Measurements from ENCODE around the gene YDJC. TPM values are rescaled to one million over a fixed set of nuclear protein-coding genes. Genes with fewer than 3 reads are reported as not detected.

Gene YDJC
- total and polyA plus RNA-seq, 2 of the 13 experiments (the other 11 are each of a cell fraction or from before 2014, with no cell fraction given): 15.3 to 32.0 TPM

DNA sequence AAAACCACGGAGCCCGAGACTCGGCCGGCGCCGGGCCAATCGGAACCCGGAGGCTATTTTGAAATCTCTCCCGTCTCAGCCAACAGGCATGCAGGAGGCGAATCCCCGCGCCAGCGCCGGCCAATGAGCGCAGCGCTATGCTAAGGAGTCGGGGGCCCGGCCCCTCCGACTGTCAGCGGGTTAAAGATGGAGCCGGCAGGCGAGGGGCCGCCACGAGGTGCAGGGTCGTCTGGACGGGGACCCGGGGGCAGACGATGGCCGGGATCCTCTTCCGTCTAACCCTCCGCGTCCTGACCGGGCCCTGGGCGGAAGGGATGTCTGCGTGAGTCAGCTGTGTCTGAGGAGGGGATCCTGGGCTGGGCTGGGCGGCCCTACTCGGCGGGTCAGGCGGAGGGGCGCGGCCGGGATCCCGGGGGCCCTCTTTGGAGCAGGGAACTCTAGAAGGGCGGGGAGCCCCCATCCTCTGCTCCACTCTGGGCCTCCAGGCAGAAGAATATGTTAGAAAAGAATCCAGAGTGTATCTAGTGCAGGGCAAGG, 22.3 kb upstream of the YDJC start (continued):
- no peak for TF ChIP-seq ZNF382 (CRISPR knock-in tag; IDR thresholded peaks at IDR 0.05; ENCODE audit: borderline replicate concordance)
- TF ChIP-seq, protein P1, sequence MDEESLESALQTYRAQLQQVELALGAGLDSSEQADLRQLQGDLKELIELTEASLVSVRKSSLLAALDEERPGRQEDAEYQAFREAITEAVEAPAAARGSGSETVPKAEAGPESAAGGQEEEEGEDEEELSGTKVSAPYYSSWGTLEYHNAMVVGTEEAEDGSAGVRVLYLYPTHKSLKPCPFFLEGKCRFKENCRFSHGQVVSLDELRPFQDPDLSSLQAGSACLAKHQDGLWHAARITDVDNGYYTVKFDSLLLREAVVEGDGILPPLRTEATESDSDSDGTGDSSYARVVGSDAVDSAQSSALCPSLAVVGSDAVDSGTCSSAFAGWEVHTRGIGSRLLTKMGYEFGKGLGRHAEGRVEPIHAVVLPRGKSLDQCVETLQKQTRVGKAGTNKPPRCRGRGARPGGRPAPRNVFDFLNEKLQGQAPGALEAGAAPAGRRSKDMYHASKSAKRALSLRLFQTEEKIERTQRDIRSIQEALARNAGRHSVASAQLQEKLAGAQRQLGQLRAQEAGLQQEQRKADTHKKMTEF (CRISPR knock-in tag; IDR thresholded peaks at IDR 0.05): peak; percentile 55; the same call in 1 of the 2 replicates
- TF ChIP-seq, protein P2, sequence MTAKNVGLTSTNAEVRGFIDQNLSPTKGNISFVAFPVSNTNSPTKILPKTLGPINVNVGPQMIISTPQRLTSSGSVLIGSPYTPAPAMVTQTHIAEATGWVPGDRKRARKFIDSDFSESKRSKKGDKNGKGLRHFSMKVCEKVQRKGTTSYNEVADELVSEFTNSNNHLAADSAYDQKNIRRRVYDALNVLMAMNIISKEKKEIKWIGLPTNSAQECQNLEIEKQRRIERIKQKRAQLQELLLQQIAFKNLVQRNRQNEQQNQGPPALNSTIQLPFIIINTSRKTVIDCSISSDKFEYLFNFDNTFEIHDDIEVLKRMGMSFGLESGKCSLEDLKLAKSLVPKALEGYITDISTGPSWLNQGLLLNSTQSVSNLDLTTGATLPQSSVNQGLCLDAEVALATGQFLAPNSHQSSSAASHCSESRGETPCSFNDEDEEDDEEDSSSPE (CRISPR knock-in tag; IDR thresholded peaks at IDR 0.05): peak; percentile 93
- TF ChIP-seq PHF8 (CRISPR knock-in tag; IDR thresholded peaks at IDR 0.05): peak; percentile 74
- no peak for TF ChIP-seq ZNF549 (CRISPR knock-in tag; IDR thresholded peaks at IDR 0.05)
- TF ChIP-seq, protein P3, sequence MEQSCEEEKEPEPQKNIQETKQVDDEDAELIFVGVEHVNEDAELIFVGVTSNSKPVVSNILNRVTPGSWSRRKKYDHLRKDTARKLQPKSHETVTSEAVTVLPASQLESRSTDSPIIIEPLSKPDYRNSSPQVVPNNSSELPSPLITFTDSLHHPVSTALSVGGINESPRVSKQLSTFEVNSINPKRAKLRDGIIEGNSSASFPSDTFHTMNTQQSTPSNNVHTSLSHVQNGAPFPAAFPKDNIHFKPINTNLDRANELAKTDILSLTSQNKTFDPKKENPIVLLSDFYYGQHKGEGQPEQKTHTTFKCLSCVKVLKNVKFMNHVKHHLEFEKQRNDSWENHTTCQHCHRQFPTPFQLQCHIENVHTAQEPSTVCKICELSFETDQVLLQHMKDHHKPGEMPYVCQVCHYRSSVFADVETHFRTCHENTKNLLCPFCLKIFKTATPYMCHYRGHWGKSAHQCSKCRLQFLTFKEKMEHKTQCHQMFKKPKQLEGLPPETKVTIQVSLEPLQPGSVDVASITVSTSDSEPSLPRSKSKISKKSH (CRISPR knock-in tag; IDR thresholded peaks at IDR 0.05; ENCODE audit: borderline replicate concordance): peak; percentile 36; the same call in 1 of the 2 replicates
- no peak for TF ChIP-seq ZNF337 (CRISPR knock-in tag; IDR thresholded peaks at IDR 0.05; ENCODE audit: borderline replicate concordance, low read depth)
- 0 out of 2 replicates have a peak, but pooled peaks have one; percentile 74 for TF ChIP-seq DNMT1 (CRISPR knock-in tag; IDR thresholded peaks at IDR 0.05)
- TF ChIP-seq RFXAP (CRISPR knock-in tag; IDR thresholded peaks at IDR 0.05; ENCODE audit: borderline replicate concordance): 0 out of 2 replicates have a peak, but pooled peaks have one; percentile 37
- TF ChIP-seq CCDC6 (CRISPR knock-in tag; IDR thresholded peaks at IDR 0.05): 0 out of 2 replicates have a peak, but pooled peaks have one; percentile 30
- 0 out of 2 replicates have a peak, but pooled peaks have one; percentile 9 for TF ChIP-seq FOXC1 (CRISPR knock-in tag; IDR thresholded peaks at IDR 0.05; ENCODE audit: borderline replicate concordance)
- TF ChIP-seq ZNF547 (CRISPR knock-in tag; IDR thresholded peaks at IDR 0.05): peak; percentile 38; the same call in 1 of the 2 replicates
- TF ChIP-seq FOXM1 (CRISPR knock-in tag; IDR thresholded peaks at IDR 0.05): peak; percentile 77; the same call in 1 of the 2 replicates
- peak; percentile 58; the same call in 1 of the 2 replicates for TF ChIP-seq MAZ (IDR thresholded peaks at IDR 0.05; ENCODE audit: borderline replicate concordance, low read depth, low read length)
- TF ChIP-seq MAZ (CRISPR knock-in tag; IDR thresholded peaks at IDR 0.05; ENCODE audit: low read depth): no peak; the same call in 1 of the 2 replicates
- peak; percentile 60; the same call in 1 of the 2 replicates for TF ChIP-seq ZNF274 (CRISPR knock-in tag; IDR thresholded peaks at IDR 0.05)
- 0 out of 2 replicates have a peak, but pooled peaks have one; percentile 82 for TF ChIP-seq ZNF703 (CRISPR knock-in tag; IDR thresholded peaks at IDR 0.05; ENCODE audit: borderline replicate concordance)
- TF ChIP-seq MXI1 (IDR thresholded peaks at IDR 0.05; ENCODE audit: borderline replicate concordance, low read depth, low read length): peak; percentile 69; the same call in 1 of the 3 replicates
- no peak for TF ChIP-seq SOX6 (IDR thresholded peaks at IDR 0.05)
- TF ChIP-seq SOX6 (CRISPR knock-in tag; IDR thresholded peaks at IDR 0.05): peak; percentile 3; the same call in 1 of the 2 replicates
- TF ChIP-seq CHD2 (IDR thresholded peaks at IDR 0.05; ENCODE audit: low read depth, low read length): 0 out of 2 replicates have a peak, but pooled peaks have one; percentile 7
- TF ChIP-seq ZNF234 (CRISPR knock-in tag; conservative IDR thresholded peaks at IDR 0.05): no peak
- peak; percentile 86 for TF ChIP-seq MYC (CRISPR knock-in tag; IDR thresholded peaks at IDR 0.05; ENCODE audit: borderline replicate concordance)
- TF ChIP-seq ESRRA (CRISPR knock-in tag; IDR thresholded peaks at IDR 0.05; ENCODE audit: low read depth): 0 out of 2 replicates have a peak, but pooled peaks have one; percentile 26
- TF ChIP-seq POLR2AphosphoS5 (IDR thresholded peaks at IDR 0.05; ENCODE audit: low read depth, low read length): peak; percentile 43; the same call in 1 of the 2 replicates
- TF ChIP-seq MATR3 (CRISPR knock-in tag; IDR thresholded peaks at IDR 0.05): no peak
